Osteoblast (primary cell): ENCODE data around the gene SLC2A11. TPM values are rescaled to one million over a fixed set of nuclear protein-coding genes. Genes with fewer than 3 reads are reported as not detected.

Source experiments
- DNase-seq: peaks from one replicate; pipeline ENCODE4 v3.0.0; 2011; ENCODE audit warnings: low spot score, mixed read lengths; ENCODE audit not compliant: insufficient read length; ENCODE audit errors: missing footprints
- H2AFZ ChIP-seq: 2 replicates; pipeline ENCODE4 v1.6.0; 2011; ENCODE audit warnings: mild to moderate bottlenecking, low read length
- H3K27ac ChIP-seq: 2 replicates; pipeline ENCODE4 v1.5.1; 2011; ENCODE audit warnings: mild to moderate bottlenecking, low read depth, low read length, moderate library complexity
- H3K27me3 ChIP-seq: 2 replicates; pipeline ENCODE4 v1.6.0; 2012; ENCODE audit warnings: mild to moderate bottlenecking, control low read depth, inconsistent platforms, low read length, moderate library complexity; ENCODE audit not compliant: insufficient read depth
- H3K36me3 ChIP-seq: 2 replicates; pipeline ENCODE4 v1.5.1; 2011; ENCODE audit warnings: mild to moderate bottlenecking, low read length, control low read depth, moderate library complexity; ENCODE audit not compliant: insufficient read depth
- H3K4me1 ChIP-seq: 2 replicates; pipeline ENCODE4 v1.5.1; 2011; ENCODE audit warnings: mild to moderate bottlenecking, low read length, control low read depth, moderate library complexity; ENCODE audit not compliant: insufficient read depth
- H3K4me2 ChIP-seq: 2 replicates; pipeline ENCODE4 v1.6.0; 2011; ENCODE audit warnings: mild to moderate bottlenecking, low read length; ENCODE audit not compliant: insufficient read depth
- H3K4me3 ChIP-seq: fragments of 200-600 bp; sonication (generic); 3 replicates; pipeline ENCODE4 v1.5.1; 2012; ENCODE audit warnings: mild to moderate bottlenecking, low read length, inconsistent platforms; ENCODE audit not compliant: insufficient read depth
- H3K79me2 ChIP-seq: 2 replicates; pipeline ENCODE4 v1.6.0; 2012; ENCODE audit warnings: mild to moderate bottlenecking, low read length, control low read depth, inconsistent platforms; ENCODE audit not compliant: insufficient read depth
- H3K9me3 ChIP-seq: 2 replicates; pipeline ENCODE4 v1.5.1; 2011; ENCODE audit warnings: low read depth, low read length, control low read depth
- H4K20me1 ChIP-seq: 2 replicates; pipeline ENCODE4 v1.6.0; 2012; ENCODE audit warnings: mild to moderate bottlenecking, low read length, control low read depth; ENCODE audit not compliant: insufficient read depth
- total RNA-seq: library from RNA; depleted of rRNA; stranded (reverse); fragments of >200 nt; gene quantifications from 2 replicates; pipeline ENCODE4 v1.2.3, GENCODE V29; 2012
- TF ChIP-seq, protein P1 (sequence below): IDR thresholded peaks from 2 replicates; pipeline ENCODE4 v1.5.1; 2011; ENCODE audit warnings: mild to moderate bottlenecking, low read depth, low read length, moderate library complexity; ENCODE audit errors: extremely low read depth

Gene SLC2A11
- total RNA-seq, 1 donor, result 14.1 TPM

DNA sequence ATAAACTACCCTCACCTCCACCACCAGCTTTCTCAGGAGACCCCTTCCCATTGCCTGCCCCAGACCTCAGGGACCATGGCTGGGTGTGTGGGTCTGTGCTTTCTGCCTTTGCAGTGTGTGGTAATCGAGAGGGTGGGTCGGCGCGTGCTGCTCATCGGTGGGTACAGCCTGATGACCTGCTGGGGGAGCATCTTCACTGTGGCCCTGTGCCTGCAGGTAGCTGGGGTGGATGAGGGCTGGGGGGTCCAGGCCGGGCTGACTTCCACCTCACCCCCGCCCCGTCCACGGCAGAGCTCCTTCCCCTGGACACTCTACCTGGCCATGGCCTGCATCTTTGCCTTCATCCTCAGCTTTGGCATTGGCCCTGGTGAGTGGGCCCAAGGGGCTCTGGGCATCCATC, 26.0 kb downstream of the SLC2A11 start:
- TF ChIP-seq, protein P1, sequence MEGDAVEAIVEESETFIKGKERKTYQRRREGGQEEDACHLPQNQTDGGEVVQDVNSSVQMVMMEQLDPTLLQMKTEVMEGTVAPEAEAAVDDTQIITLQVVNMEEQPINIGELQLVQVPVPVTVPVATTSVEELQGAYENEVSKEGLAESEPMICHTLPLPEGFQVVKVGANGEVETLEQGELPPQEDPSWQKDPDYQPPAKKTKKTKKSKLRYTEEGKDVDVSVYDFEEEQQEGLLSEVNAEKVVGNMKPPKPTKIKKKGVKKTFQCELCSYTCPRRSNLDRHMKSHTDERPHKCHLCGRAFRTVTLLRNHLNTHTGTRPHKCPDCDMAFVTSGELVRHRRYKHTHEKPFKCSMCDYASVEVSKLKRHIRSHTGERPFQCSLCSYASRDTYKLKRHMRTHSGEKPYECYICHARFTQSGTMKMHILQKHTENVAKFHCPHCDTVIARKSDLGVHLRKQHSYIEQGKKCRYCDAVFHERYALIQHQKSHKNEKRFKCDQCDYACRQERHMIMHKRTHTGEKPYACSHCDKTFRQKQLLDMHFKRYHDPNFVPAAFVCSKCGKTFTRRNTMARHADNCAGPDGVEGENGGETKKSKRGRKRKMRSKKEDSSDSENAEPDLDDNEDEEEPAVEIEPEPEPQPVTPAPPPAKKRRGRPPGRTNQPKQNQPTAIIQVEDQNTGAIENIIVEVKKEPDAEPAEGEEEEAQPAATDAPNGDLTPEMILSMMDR, result no peak
- Histone ChIP-seq H2AFZ (no peak overlapping the region), H3K79me2 (no peaks in the 10 kb centered on the region), H3K9me3 (no peaks in the 10 kb centered on the region), H3K36me3 (no peaks in the 10 kb centered on the region), H3K27me3 (no peaks in the 10 kb centered on the region), H3K4me3 (no peak overlapping the region), H3K4me1 (peaks cover 9% of the 10 kb centered on the region), H3K27ac (no peak overlapping the region), H3K4me2 (no peak overlapping the region), H4K20me1 (no peaks in the 10 kb centered on the region)
- DNase-seq, result peak; percentile 41

DNA sequence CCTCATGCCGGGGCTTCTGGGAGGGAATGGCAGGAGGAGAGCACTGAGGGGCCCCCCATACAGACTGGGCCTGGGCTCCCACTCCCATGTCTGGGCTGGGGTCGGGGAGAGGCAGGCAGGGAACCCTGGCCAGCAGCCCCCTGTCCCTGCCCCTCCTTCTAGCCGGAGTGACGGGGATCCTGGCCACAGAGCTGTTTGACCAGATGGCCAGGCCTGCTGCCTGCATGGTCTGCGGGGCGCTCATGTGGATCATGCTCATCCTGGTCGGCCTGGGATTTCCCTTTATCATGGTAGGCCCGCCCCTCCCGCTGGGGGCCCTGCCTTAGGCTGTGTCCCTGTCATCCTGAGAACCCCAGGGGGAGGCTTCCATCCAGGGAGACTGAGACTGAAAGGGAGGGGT, 26.5 kb downstream of the SLC2A11 start:
- Histone ChIP-seq H2AFZ (no peak overlapping the region), H3K4me2 (no peak overlapping the region), H4K20me1 (no peaks in the 10 kb centered on the region), H3K4me3 (no peak overlapping the region), H3K79me2 (no peaks in the 10 kb centered on the region), H3K27ac (no peak overlapping the region), H3K27me3 (no peaks in the 10 kb centered on the region), H3K36me3 (no peaks in the 10 kb centered on the region), H3K4me1 (peaks cover 12% of the 10 kb centered on the region), H3K9me3 (no peaks in the 10 kb centered on the region)
- TF ChIP-seq, protein P1, result no peak
- no peak for DNase-seq

DNA sequence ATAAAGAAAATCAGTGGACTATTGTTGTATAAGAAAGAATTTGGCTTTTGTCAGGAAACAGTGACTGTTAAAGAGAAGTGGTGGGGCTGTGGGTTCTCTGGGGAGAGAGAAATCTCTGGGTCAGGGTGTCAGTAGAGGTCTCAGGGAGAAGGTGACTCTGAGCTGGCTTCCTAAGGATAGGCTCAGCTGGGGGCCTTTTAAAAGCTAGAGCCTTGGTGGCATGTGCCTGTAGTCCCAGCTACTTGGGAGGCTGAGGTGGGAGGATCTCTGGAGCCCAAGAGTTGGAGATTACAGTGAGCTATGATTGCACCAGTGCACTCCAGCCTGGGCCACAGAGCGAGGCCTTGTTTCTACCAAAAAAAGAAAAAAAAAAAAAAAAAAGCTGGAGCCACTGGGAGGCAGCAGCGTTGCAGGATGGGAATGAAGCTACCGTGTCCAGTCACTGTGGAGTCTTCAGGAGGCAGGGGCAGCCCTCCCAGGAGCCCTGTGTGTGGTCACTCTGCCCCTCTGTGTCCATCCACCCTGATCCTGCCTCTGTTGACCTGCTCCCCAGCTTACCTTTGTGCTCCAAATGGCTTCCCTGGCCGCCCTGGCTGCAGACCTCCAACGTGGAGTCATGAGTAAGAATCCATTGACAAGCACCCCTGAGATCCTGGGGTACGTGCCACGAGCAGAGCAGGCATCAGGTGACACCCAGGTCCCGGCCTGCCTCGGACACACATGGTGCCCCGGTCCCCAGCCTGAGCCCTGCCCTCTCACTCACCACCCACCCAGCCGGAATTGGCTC, 31.1 kb downstream of the SLC2A11 start:
- TF ChIP-seq, protein P1, result peak; percentile 32
- Histone ChIP-seq H3K4me3 (no peak overlapping the region), H3K27ac (peak overlapping the region; percentile 73), H3K4me1 (peaks cover 14% of the 10 kb centered on the region), H3K36me3 (no peaks in the 10 kb centered on the region), H3K9me3 (no peaks in the 10 kb centered on the region), H3K27me3 (no peaks in the 10 kb centered on the region), H2AFZ (peak overlapping the region; percentile 49), H3K79me2 (no peaks in the 10 kb centered on the region), H4K20me1 (no peaks in the 10 kb centered on the region), H3K4me2 (peak overlapping the region; percentile 9)
- peak; percentile 92 for DNase-seq

DNA sequence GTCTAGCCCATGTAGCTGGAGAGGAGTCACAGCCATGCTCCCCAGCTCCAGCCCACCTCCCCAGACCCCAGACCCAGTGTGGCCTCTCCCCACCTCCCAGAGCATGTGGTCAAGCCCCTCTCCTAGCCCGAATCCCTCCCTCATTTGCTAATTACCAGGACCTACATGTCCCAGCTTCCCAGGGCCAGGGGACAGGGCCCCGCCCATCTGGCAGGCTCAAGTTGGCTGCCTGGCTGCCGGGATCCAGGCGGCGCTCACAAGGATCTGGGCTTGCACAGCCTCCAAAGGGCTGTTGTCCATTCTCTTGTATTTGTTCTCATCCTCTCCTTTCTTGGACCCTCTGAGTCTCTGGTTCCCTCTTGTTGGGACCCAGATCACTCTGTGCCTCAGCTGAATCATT, 31.9 kb downstream of the SLC2A11 start:
- peaks cover under 1% of the 10 kb centered on the region for H3K79me2 ChIP-seq
- H3K4me1 ChIP-seq, result peaks cover 15% of the 10 kb centered on the region
- TF ChIP-seq, protein P1, result no peak
- H3K36me3 ChIP-seq, result no peaks in the 10 kb centered on the region
- H3K27me3 ChIP-seq, result no peaks in the 10 kb centered on the region
- no peak overlapping the region for H3K27ac ChIP-seq
- no peaks in the 10 kb centered on the region for H4K20me1 ChIP-seq
- DNase-seq, result peak; percentile 8
- H3K4me2 ChIP-seq, result no peak overlapping the region
- no peak overlapping the region for H3K4me3 ChIP-seq
- H2AFZ ChIP-seq, result no peak overlapping the region
- no peaks in the 10 kb centered on the region for H3K9me3 ChIP-seq
